HepG2 (cell line): Measurements from ENCODE around the gene WIPF2. TPM values are rescaled to one million over a fixed set of nuclear protein-coding genes. Genes with fewer than 3 reads are reported as not detected.

Source experiments
- CBX1 ChIP-seq: IDR thresholded peaks from one replicate; pipeline ENCODE4 v1.6.1; 2016; ENCODE audit warnings: antibody characterized with exemption, low read depth
- CCDC6 ChIP-seq: sonication (generic); formaldehyde crosslinking; IDR thresholded peaks from 2 replicates; pipeline ENCODE4 v1.8.1; 2022; ENCODE audit warnings: mild to moderate bottlenecking, missing genetic modification reagents, moderate library complexity
- KDM6A ChIP-seq: IDR thresholded peaks from 2 replicates; pipeline ENCODE4 v1.6.1; 2016; ENCODE audit warnings: low read depth
- KLF16 ChIP-seq, 2 experiments: sonication (generic) in 1 of 2; formaldehyde crosslinking in 1 of 2; IDR thresholded peaks; 2 replicates each; pipeline versions ENCODE4 v1.6.1 to v1.8.0; 2016 to 2023; ENCODE audit warnings: missing genetic modification reagents in 2 of 2, missing compliant biosample characterization in 1 of 2
- MAF1 ChIP-seq: sonication (generic); formaldehyde crosslinking; IDR thresholded peaks from 2 replicates; pipeline ENCODE4 v1.5.0; 2020; ENCODE audit warnings: missing genetic modification reagents, borderline replicate concordance
- NR2C2 ChIP-seq: sonication (generic); formaldehyde crosslinking; IDR thresholded peaks from 2 replicates; pipeline ENCODE4 v1.4.0; 2020; ENCODE audit warnings: missing genetic modification reagents, mild to moderate bottlenecking, moderate library complexity, borderline replicate concordance
- SNAI1 ChIP-seq: sonication (generic); formaldehyde crosslinking; IDR thresholded peaks from 2 replicates; pipeline ENCODE4 v1.5.0; 2020; ENCODE audit warnings: mild to moderate bottlenecking, missing genetic modification reagents, borderline replicate concordance
- TEF ChIP-seq: sonication (generic); formaldehyde crosslinking; IDR thresholded peaks from 2 replicates; pipeline ENCODE4 v1.5.0; 2020; ENCODE audit warnings: missing genetic modification reagents
- UBTF ChIP-seq: sonication (generic); formaldehyde crosslinking; IDR thresholded peaks from 2 replicates; pipeline ENCODE4 v1.4.0; 2020; ENCODE audit warnings: mild to moderate bottlenecking, missing genetic modification reagents
- ZNF331 ChIP-seq: sonication (generic); formaldehyde crosslinking; IDR thresholded peaks from 2 replicates; pipeline ENCODE4 v1.4.0; 2020; ENCODE audit warnings: missing genetic modification reagents
- ZNF546 ChIP-seq: sonication (generic); formaldehyde crosslinking; conservative IDR thresholded peaks from 2 replicates; pipeline ENCODE4 v1.8.1; 2023; ENCODE audit warnings: mild to moderate bottlenecking, missing genetic modification reagents
- ZNF562 ChIP-seq: sonication (generic); formaldehyde crosslinking; IDR thresholded peaks from 2 replicates; pipeline ENCODE4 v1.8.0; 2022; ENCODE audit warnings: missing genetic modification reagents, borderline replicate concordance
- ZNF768 ChIP-seq: sonication (generic); formaldehyde crosslinking; IDR thresholded peaks from 2 replicates; pipeline ENCODE4 v1.4.0; 2020; ENCODE audit warnings: missing genetic modification reagents
- polyA plus RNA-seq, 8 experiments: library from polyadenylated mRNA; depleted of rRNA in 3 of 8; stranded (reverse) in 7 of 8; unstranded in 1 of 8; fragments of >200 nt; fragmentation: Illumina TruSeq in 4 of 8; extraction: Trizol in 4 of 8; gene quantifications; 2 replicates each; pipeline versions ENCODE4 v1.2.1 to v1.2.3, GENCODE V29; 2011 to 2016; ENCODE audit warnings: low read depth in 4 of 8, missing spikeins in 1 of 8, mixed read lengths in 1 of 8; ENCODE audit not compliant: insufficient read depth in 1 of 8
- total RNA-seq, 5 experiments: library from RNA; depleted of rRNA; stranded (reverse); fragments of >200 nt; fragmentation: Illumina TruSeq; extraction: Trizol; gene quantifications; 2 replicates each; pipeline ENCODE4 v1.2.3, GENCODE V29; 2016; ENCODE audit warnings: low read depth in 1 of 5
- TF ChIP-seq, protein P1 (sequence below): sonication (generic); formaldehyde crosslinking; IDR thresholded peaks from 2 replicates; pipeline ENCODE4 v1.4.0; 2020; ENCODE audit warnings: missing genetic modification reagents, borderline replicate concordance
- TF ChIP-seq, protein P2 (sequence below): sonication (generic); formaldehyde crosslinking; IDR thresholded peaks from 2 replicates; pipeline ENCODE4 v1.4.0; 2020; ENCODE audit warnings: missing genetic modification reagents
- TF ChIP-seq, protein P3 (sequence below): sonication (generic); formaldehyde crosslinking; IDR thresholded peaks from 2 replicates; pipeline ENCODE4 v1.4.0; 2020; ENCODE audit warnings: missing genetic modification reagents, borderline replicate concordance

WIPF2 gene
- total and polyA plus RNA-seq, 2 of the 13 experiments (the other 11 are each of a cell fraction or from before 2014, with no cell fraction given), result 7.2 to 10.8 TPM

DNA sequence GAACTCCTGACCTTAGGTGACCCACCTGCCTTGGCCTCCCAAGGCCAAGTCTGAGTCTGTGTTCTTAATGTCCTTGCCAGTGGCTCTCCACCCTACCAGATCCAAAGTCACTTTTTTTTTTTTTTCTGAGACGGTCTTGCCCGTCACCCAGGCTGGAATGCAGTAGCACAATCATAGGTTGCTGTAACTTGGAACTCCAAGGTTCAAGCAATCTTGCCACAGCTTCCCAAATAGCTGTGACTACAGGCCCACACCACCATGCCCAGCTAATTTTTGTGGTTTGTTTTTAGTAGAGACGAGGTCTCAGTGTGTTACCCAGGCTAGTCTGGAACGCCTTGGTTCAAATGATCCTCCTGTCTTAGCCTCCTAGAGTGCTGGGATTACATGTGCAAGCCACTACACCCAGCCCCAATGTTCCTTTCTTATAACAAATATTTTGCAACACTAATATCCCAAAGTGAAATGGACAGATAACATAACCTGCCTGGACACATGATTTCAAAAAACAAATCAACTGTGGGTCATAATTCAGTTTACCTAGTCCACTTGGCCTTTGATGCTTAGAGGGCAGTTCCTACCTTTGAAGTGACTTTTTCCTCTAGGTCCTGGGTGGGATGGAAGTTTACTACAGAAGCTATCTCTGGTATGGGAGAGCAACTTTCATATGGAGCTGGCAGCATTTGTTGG, 45.9 kb upstream of the WIPF2 start (continued):
- peak in 1 of 2 experiments; percentile 11; a peak in 1 of 4 replicates for TF ChIP-seq KLF16 (CRISPR knock-in tag; IDR thresholded peaks at IDR 0.05)
- TF ChIP-seq ZNF768 (CRISPR knock-in tag), result no peak
- TF ChIP-seq KDM6A (CRISPR knock-in tag), result peak; percentile 66
- peak; percentile 49; the same call in 1 of the 2 replicates for TF ChIP-seq ZNF331 (CRISPR knock-in tag)
- TF ChIP-seq MAF1 (CRISPR knock-in tag), result no peak
- TF ChIP-seq CBX1, result no peak
- TF ChIP-seq NR2C2 (CRISPR knock-in tag), result peak; percentile 54; the same call in 1 of the 2 replicates
- no peak for TF ChIP-seq ZNF546 (CRISPR knock-in tag)
- TF ChIP-seq UBTF (CRISPR knock-in tag), result no peak
- TF ChIP-seq, protein P1, sequence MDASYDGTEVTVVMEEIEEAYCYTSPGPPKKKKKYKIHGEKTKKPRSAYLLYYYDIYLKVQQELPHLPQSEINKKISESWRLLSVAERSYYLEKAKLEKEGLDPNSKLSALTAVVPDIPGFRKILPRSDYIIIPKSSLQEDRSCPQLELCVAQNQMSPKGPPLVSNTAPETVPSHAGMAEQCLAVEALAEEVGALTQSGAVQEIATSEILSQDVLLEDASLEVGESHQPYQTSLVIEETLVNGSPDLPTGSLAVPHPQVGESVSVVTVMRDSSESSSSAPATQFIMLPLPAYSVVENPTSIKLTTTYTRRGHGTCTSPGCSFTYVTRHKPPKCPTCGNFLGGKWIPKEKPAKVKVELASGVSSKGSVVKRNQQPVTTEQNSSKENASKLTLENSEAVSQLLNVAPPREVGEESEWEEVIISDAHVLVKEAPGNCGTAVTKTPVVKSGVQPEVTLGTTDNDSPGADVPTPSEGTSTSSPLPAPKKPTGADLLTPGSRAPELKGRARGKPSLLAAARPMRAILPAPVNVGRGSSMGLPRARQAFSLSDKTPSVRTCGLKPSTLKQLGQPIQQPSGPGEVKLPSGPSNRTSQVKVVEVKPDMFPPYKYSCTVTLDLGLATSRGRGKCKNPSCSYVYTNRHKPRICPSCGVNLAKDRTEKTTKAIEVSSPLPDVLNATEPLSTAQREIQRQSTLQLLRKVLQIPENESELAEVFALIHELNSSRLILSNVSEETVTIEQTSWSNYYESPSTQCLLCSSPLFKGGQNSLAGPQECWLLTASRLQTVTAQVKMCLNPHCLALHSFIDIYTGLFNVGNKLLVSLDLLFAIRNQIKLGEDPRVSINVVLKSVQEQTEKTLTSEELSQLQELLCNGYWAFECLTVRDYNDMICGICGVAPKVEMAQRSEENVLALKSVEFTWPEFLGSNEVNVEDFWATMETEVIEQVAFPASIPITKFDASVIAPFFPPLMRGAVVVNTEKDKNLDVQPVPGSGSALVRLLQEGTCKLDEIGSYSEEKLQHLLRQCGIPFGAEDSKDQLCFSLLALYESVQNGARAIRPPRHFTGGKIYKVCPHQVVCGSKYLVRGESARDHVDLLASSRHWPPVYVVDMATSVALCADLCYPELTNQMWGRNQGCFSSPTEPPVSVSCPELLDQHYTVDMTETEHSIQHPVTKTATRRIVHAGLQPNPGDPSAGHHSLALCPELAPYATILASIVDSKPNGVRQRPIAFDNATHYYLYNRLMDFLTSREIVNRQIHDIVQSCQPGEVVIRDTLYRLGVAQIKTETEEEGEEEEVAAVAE (CRISPR knock-in tag), result peak; percentile 74; the same call in 1 of the 2 replicates
- TF ChIP-seq SNAI1 (CRISPR knock-in tag), result no peak
- TF ChIP-seq, protein P2, sequence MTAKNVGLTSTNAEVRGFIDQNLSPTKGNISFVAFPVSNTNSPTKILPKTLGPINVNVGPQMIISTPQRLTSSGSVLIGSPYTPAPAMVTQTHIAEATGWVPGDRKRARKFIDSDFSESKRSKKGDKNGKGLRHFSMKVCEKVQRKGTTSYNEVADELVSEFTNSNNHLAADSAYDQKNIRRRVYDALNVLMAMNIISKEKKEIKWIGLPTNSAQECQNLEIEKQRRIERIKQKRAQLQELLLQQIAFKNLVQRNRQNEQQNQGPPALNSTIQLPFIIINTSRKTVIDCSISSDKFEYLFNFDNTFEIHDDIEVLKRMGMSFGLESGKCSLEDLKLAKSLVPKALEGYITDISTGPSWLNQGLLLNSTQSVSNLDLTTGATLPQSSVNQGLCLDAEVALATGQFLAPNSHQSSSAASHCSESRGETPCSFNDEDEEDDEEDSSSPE, result no peak
- TF ChIP-seq, protein P3, sequence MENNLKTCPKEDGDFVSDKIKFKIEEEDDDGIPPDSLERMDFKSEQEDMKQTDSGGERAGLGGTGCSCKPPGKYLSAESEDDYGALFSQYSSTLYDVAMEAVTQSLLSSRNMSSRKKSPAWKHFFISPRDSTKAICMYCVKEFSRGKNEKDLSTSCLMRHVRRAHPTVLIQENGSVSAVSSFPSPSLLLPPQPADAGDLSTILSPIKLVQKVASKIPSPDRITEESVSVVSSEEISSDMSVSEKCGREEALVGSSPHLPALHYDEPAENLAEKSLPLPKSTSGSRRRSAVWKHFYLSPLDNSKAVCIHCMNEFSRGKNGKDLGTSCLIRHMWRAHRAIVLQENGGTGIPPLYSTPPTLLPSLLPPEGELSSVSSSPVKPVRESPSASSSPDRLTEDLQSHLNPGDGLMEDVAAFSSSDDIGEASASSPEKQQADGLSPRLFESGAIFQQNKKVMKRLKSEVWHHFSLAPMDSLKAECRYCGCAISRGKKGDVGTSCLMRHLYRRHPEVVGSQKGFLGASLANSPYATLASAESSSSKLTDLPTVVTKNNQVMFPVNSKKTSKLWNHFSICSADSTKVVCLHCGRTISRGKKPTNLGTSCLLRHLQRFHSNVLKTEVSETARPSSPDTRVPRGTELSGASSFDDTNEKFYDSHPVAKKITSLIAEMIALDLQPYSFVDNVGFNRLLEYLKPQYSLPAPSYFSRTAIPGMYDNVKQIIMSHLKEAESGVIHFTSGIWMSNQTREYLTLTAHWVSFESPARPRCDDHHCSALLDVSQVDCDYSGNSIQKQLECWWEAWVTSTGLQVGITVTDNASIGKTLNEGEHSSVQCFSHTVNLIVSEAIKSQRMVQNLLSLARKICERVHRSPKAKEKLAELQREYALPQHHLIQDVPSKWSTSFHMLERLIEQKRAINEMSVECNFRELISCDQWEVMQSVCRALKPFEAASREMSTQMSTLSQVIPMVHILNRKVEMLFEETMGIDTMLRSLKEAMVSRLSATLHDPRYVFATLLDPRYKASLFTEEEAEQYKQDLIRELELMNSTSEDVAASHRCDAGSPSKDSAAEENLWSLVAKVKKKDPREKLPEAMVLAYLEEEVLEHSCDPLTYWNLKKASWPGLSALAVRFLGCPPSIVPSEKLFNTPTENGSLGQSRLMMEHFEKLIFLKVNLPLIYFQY, result peak; percentile 86; the same call in 1 of the 2 replicates
- no peak for TF ChIP-seq TEF (CRISPR knock-in tag)
- TF ChIP-seq ZNF562 (CRISPR knock-in tag), result no peak
- 0 out of 2 replicates have a peak, but pooled peaks have one; percentile 35 for TF ChIP-seq CCDC6
